Loucy (cell line): Measurements from ENCODE around the gene SNURF.

ENCODE experiments used
- CTCF ChIP-seq: fragments of 200-600 bp; sonication (generic); conservative IDR thresholded peaks from 2 replicates; pipeline ENCODE4 v1.5.1; 2014; ENCODE audit warnings: mild to moderate bottlenecking, antibody characterized with exemption, low read length
- EZH2phosphoT487 ChIP-seq: fragments of 200-600 bp; IDR thresholded peaks from 2 replicates; pipeline ENCODE4 v1.6.1; 2018; ENCODE audit warnings: antibody characterized with exemption, mild to moderate bottlenecking, moderate library complexity, borderline replicate concordance

GRCh38 chr15:24962880-24963279 is 8.1 kb downstream of the SNURF start:
- TF ChIP-seq CTCF (no peak), EZH2phosphoT487 (no peak)
